GM12873 (cell line): Measurements from ENCODE around the gene UNCX.

Experiments
- TF ChIP-seq, protein P1 (sequence below): IDR thresholded peaks from 2 replicates; pipeline ENCODE4 v1.5.1; 2012; ENCODE audit warnings: low read depth, mild to moderate bottlenecking, moderate library complexity, low read length, control low read depth; ENCODE audit not compliant: insufficient read depth; ENCODE audit errors: missing control alignments

The UNCX gene

DNA sequence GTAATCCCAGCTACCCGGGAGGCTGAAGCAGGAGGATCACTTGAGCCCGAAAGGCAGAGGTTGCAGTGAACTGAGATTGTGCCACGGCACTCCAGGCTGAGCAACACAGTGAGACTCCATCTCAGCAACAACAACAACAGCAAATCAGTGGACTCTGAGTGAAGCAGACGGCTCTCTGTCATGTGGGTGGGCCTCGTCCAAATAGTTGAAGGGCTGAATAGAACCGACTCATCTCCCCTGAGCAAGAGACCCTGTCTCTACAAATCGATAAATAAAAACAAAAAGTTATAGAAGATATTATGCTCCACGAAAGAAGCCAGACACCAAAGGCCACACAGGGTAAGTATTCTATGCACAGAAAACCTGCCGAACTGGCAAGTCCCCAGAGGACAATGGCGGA, 45.9 kb downstream of the UNCX start:
- TF ChIP-seq, protein P1, sequence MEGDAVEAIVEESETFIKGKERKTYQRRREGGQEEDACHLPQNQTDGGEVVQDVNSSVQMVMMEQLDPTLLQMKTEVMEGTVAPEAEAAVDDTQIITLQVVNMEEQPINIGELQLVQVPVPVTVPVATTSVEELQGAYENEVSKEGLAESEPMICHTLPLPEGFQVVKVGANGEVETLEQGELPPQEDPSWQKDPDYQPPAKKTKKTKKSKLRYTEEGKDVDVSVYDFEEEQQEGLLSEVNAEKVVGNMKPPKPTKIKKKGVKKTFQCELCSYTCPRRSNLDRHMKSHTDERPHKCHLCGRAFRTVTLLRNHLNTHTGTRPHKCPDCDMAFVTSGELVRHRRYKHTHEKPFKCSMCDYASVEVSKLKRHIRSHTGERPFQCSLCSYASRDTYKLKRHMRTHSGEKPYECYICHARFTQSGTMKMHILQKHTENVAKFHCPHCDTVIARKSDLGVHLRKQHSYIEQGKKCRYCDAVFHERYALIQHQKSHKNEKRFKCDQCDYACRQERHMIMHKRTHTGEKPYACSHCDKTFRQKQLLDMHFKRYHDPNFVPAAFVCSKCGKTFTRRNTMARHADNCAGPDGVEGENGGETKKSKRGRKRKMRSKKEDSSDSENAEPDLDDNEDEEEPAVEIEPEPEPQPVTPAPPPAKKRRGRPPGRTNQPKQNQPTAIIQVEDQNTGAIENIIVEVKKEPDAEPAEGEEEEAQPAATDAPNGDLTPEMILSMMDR, result no peak

DNA sequence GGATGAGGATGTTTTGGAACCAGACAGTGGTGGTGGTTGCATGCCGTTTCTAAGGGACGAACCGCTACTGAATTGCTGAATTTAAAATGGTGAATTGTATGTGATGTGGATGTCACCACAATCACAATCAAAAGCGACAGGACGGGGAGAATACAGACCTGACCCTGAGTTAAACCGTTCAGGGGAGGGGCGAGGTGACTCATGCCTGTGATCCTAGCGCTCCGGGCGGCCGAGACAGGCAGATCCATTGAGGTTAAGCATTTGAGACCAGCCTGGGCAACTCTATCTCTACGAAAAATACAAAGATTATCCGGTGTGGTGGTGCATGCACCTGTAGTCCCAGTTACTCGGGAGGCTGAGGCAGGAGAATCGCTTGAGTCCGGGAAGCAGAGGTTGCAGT, 46.4 kb downstream of the UNCX start:
- TF ChIP-seq, protein P1, result no peak

DNA sequence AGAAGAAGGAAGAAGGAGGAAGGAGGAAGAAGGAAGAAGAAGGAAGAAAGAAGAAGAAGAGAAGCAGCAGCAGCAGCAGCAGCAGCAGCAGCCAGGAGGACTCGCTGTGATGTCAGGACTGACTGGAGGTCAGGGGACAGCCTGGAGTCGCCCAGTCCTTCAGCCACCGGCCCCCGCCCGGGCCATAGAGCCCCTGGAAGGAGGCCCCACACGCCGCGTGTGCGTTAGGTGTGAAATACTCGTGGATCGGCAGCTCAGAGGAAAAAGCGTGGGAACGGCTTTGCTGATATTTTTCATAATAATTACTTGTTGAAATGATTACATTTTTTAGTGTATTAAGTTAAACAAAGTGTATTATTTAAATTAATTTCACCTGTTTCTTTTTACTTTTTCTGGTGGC, 48.4 kb downstream of the UNCX start:
- TF ChIP-seq, protein P1, result no peak

GRCh38 chr7:1282679-1283078, 50.0 kb downstream of the UNCX start:
- TF ChIP-seq, protein P1, result no peak

- TF ChIP-seq, protein P1, result no peak
These were observed 50.7 kb downstream of the UNCX start for GRCh38 chr7:1283337-1283736.

- TF ChIP-seq, protein P1, result no peak
These were observed 51.5 kb downstream of the UNCX start for GRCh38 chr7:1283941-1284742.

GRCh38 chr7:1284743-1285458, 52.2 kb downstream of the UNCX start:
- TF ChIP-seq, protein P1, result no peak
